ENCODE measurements around the gene PAK5. TPM values are rescaled to one million over a fixed set of nuclear protein-coding genes. Genes with fewer than 3 reads are reported as not detected.

PAK5 gene
- total RNA-seq (2014; rRNA removed) (not detected in 2 replicates), Bru-seq, nascent RNA (not detected), BruChase-seq, experiment 1, labeled RNA remaining after a 6-hour chase (percentile 0 among the genes with signal in this experiment), BruChase-seq, experiment 2, labeled RNA remaining after a 2-hour chase (percentile 0 among the genes with signal in this experiment)
- long read RNA-seq, result 0 reads

- Histone ChIP-seq H3K79me2 (ENCODE audit: low read length) (no peaks in the 10 kb centered on the region), H3K9me3 (ENCODE audit: low read length) (no peaks in the 10 kb centered on the region), H3K27ac (ENCODE audit: low read length) (no peak within 1 kb of the TSS), H2AFZ (ENCODE audit: low read length) (no peak within 1 kb of the TSS), H3K36me3 (ENCODE audit: low read depth, low read length) (no peaks in the 10 kb centered on the region), H3K9me2 (replicated peaks; ENCODE audit: low read length) (no peaks in the 10 kb centered on the region), H3F3A (ENCODE audit: low read length, unreplicated experiment) (no peaks in the 10 kb centered on the region), H3K27me3 (ENCODE audit: low read length) (peaks cover 71% of the 10 kb centered on the region), H4K20me1 (ENCODE audit: low read length) (no peaks in the 10 kb centered on the region), H3K4me2 (ENCODE audit: low read length) (no peak within 1 kb of the TSS), H3K4me1 (ENCODE audit: insufficient read depth, low read length) (no peaks in the 10 kb centered on the region), H3K9ac (ENCODE audit: low read length) (no peak within 1 kb of the TSS), H3K4me3 (ENCODE audit: low read length) (no peak within 1 kb of the TSS)
- ChIA-PET POLR2A (ENCODE audit: unreplicated experiment) (no interaction called here), CTCF (no interaction called here)
- no peak for ATAC-seq
- BruUV-seq (replicated peaks), result no TSS peak
- intact Hi-C loops (cut with micrococcal nuclease), result no loop called here
- no peak for DNase-seq
- no peak for TF ChIP-seq EZH2phosphoT487 (IDR thresholded peaks at IDR 0.05; ENCODE audit: borderline replicate concordance, low read length)
- TF ChIP-seq, protein P1, sequence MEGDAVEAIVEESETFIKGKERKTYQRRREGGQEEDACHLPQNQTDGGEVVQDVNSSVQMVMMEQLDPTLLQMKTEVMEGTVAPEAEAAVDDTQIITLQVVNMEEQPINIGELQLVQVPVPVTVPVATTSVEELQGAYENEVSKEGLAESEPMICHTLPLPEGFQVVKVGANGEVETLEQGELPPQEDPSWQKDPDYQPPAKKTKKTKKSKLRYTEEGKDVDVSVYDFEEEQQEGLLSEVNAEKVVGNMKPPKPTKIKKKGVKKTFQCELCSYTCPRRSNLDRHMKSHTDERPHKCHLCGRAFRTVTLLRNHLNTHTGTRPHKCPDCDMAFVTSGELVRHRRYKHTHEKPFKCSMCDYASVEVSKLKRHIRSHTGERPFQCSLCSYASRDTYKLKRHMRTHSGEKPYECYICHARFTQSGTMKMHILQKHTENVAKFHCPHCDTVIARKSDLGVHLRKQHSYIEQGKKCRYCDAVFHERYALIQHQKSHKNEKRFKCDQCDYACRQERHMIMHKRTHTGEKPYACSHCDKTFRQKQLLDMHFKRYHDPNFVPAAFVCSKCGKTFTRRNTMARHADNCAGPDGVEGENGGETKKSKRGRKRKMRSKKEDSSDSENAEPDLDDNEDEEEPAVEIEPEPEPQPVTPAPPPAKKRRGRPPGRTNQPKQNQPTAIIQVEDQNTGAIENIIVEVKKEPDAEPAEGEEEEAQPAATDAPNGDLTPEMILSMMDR (conservative IDR thresholded peaks at IDR 0.05; ENCODE audit: low read depth, low read length), result no peak
- no peak for TF ChIP-seq EZH2 (IDR thresholded peaks at IDR 0.05; ENCODE audit: low read length, unreplicated experiment)
These were observed at the start of gene PAK5 for GRCh38 chr20:9838378-9839295. TSS of gene PAK5 (minus strand) at chr20:9839076. CDS start at chr20:9644328, 194,748 bp downstream.

GRCh38 chr20:9887706-9888105 lies 48.8 kb upstream of the PAK5 start:
- Histone ChIP-seq H3K4me2 (ENCODE audit: low read length) (no peak overlapping the region), H3K79me2 (ENCODE audit: low read length) (no peaks in the 10 kb centered on the region), H3K9ac (ENCODE audit: low read length) (no peak overlapping the region), H3K4me1 (ENCODE audit: insufficient read depth, low read length) (peaks cover 13% of the 10 kb centered on the region), H3K4me3 (ENCODE audit: low read length) (no peak overlapping the region), H3K9me3 (ENCODE audit: low read length) (no peaks in the 10 kb centered on the region), H3K9me2 (replicated peaks; ENCODE audit: low read length) (no peaks in the 10 kb centered on the region), H3K27ac (ENCODE audit: low read length) (no peak overlapping the region), H3K27me3 (ENCODE audit: low read length) (peaks cover 9% of the 10 kb centered on the region; the same call in 1 of the 2 replicates), H4K20me1 (ENCODE audit: low read length) (no peaks in the 10 kb centered on the region), H3F3A (ENCODE audit: low read length, unreplicated experiment) (no peaks in the 10 kb centered on the region), H2AFZ (ENCODE audit: low read length) (no peak overlapping the region), H3K36me3 (ENCODE audit: low read depth, low read length) (no peaks in the 10 kb centered on the region)
- TF ChIP-seq EZH2phosphoT487 (IDR thresholded peaks at IDR 0.05; ENCODE audit: borderline replicate concordance, low read length) (no peak), EZH2 (IDR thresholded peaks at IDR 0.05; ENCODE audit: low read length, unreplicated experiment) (no peak)
- TF ChIP-seq, protein P1 (conservative IDR thresholded peaks at IDR 0.05; ENCODE audit: low read depth, low read length), result no peak
- no peak for ATAC-seq
- CTCF ChIA-PET, result no interaction called here
- intact Hi-C loops (cut with micrococcal nuclease), result no loop called here
- DNase-seq, result no peak
- BruUV-seq (replicated peaks), result no TSS peak
- POLR2A ChIA-PET (ENCODE audit: unreplicated experiment), result interaction anchor here (0.6 kb wide), 1 partner anchor 25 kb away, joined by 5 read pairs; no protein-coding TSS in a partner anchor

Measured in PC-3 (cell line).